ENCODE data around the gene NDUFAF8. TPM values are rescaled to one million over a fixed set of nuclear protein-coding genes. Genes with fewer than 3 reads are reported as not detected.

The NDUFAF8 gene
- total RNA-seq, 2 experiments from 2014 or later: 34.6 to 38.6 TPM

DNA sequence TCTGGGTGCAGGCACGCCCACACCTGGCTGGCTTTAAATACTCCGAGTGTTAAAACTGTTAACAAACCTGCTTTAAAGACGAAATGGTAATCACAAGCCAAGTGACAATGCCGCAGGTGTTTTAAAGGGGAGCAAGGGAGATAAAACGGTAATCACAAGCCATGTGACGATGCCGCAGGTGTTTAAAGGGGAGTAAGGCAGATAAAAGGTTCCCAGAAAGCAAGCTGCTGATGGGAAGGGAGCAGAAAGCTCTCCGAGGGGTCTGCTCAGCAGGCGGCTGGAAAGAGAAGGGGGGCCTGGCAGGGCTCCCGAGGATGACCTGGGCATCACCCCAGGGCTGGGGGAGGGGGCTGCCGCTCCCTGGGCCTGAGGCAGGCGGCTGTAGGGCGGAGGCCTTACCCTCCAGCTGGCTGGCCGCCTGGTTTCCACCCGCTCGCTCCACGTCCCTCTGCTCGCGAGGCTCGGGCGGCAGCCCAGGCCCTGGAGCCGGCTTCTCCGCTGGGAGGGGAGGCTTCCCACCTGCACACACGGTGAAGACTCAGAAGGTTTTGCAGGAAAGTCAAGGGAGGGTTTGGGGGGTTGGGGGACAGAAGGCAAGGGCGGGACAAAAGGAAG lies 12.1 kb downstream of the NDUFAF8 start:
- ChIA-PET CTCF (no interaction called here), POLR2A (interaction anchor here (0.7 kb wide), 1 partner anchor 12 kb away, joined by 3 read pairs; the partner anchor contains the start of gene NDUFAF8)
- H3K27ac ChIP-seq (ENCODE audit: low read depth in 1 of 2, low read length in 2 of 2): no peak overlapping the region
- no peaks in the 10 kb centered on the region for H3K4me1 ChIP-seq (ENCODE audit: insufficient read depth, low read length)
- H3K27me3 ChIP-seq (ENCODE audit: control insufficient read depth in 1 of 2, insufficient read depth in 2 of 2, low read length in 2 of 2): no peaks in the 10 kb centered on the region
- no peak for ATAC-seq (ENCODE audit: poor library complexity)
- no peaks in the 10 kb centered on the region for H3K9me3 ChIP-seq (ENCODE audit: control insufficient read depth in 1 of 2, insufficient read depth in 1 of 2, low read length in 2 of 2)
- intact Hi-C loops (cut with DNase I, micrococcal nuclease): loop anchor here in 1 of 2 experiments (5.0 kb wide), 1 partner anchor 46 kb away; the partner anchor contains the start of gene SLC38A10
- Mint-ChIP-seq H3K4me3 (no peak overlapping the region), H3K27ac (no peak overlapping the region), H3K27me3 (no peaks in the 10 kb centered on the region), H3K4me1 (ENCODE audit: low read depth) (peaks cover 11% of the 10 kb centered on the region), H3K9me3 (no peaks in the 10 kb centered on the region), H3K36me3 (ENCODE audit: low read depth) (peaks cover 23% of the 10 kb centered on the region)
- no peak overlapping the region for H3K4me3 ChIP-seq (ENCODE audit: low read length)
- TF ChIP-seq, protein P1, sequence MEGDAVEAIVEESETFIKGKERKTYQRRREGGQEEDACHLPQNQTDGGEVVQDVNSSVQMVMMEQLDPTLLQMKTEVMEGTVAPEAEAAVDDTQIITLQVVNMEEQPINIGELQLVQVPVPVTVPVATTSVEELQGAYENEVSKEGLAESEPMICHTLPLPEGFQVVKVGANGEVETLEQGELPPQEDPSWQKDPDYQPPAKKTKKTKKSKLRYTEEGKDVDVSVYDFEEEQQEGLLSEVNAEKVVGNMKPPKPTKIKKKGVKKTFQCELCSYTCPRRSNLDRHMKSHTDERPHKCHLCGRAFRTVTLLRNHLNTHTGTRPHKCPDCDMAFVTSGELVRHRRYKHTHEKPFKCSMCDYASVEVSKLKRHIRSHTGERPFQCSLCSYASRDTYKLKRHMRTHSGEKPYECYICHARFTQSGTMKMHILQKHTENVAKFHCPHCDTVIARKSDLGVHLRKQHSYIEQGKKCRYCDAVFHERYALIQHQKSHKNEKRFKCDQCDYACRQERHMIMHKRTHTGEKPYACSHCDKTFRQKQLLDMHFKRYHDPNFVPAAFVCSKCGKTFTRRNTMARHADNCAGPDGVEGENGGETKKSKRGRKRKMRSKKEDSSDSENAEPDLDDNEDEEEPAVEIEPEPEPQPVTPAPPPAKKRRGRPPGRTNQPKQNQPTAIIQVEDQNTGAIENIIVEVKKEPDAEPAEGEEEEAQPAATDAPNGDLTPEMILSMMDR (IDR thresholded peaks at IDR 0.05): no peak
- DNase-seq: no peak
- peaks cover 41% of the 10 kb centered on the region for H3K36me3 ChIP-seq (ENCODE audit: insufficient read depth, low read length)

DNA sequence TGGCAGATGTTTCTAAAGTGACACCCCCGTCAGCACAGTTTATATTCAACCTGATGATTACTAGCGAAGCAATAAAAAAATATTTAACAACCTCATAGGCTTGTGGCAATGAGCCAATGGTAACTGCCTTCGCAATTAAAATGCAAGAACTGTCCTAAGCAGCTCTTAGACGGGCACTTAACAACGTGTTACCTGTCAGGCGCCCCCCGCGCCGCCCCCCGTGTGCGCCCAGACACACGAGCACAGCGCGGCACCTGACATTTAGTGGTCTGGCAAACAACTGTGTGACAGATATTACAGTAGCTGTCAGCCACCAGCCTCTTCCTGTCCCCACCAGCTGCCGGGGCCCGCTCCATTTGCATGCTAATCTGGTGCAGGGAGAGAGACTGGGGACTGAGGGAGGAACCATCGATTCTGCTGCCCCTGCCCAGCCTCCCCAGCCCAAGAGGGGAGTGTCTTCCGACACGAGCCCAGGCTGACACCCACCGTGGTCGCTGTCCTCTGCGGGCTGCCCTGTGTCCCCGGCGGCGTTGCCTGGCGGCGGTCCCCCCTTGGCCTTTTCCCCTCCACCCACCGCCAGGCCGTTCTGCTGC lies 12.7 kb downstream of the NDUFAF8 start:
- TF ChIP-seq, protein P1 (IDR thresholded peaks at IDR 0.05): no peak
- Mint-ChIP-seq H3K9me3 (no peaks in the 10 kb centered on the region), H3K27me3 (no peaks in the 10 kb centered on the region), H3K36me3 (ENCODE audit: low read depth) (peaks cover 23% of the 10 kb centered on the region), H3K27ac (no peak overlapping the region), H3K4me1 (ENCODE audit: low read depth) (peaks cover 11% of the 10 kb centered on the region), H3K4me3 (no peak overlapping the region)
- DNase-seq: peak in 1 of 14 experiments; percentile 21
- no peak overlapping the region for H3K4me3 ChIP-seq (ENCODE audit: low read length)
- H3K27me3 ChIP-seq (ENCODE audit: control insufficient read depth in 1 of 2, insufficient read depth in 2 of 2, low read length in 2 of 2): no peaks in the 10 kb centered on the region
- no peak for ATAC-seq (ENCODE audit: poor library complexity)
- CTCF ChIA-PET: no interaction called here
- H3K36me3 ChIP-seq (ENCODE audit: insufficient read depth, low read length): peaks cover 41% of the 10 kb centered on the region
- H3K27ac ChIP-seq (ENCODE audit: low read depth in 1 of 2, low read length in 2 of 2): no peak overlapping the region
- intact Hi-C loops (cut with DNase I, micrococcal nuclease): loop anchor here (2.0 to 5.0 kb wide), 3 partner anchors 45 to 71 kb away; partner anchors contain the start of gene SLC38A10 (in 1 of the 2)
- H3K4me1 ChIP-seq (ENCODE audit: insufficient read depth, low read length): no peaks in the 10 kb centered on the region
- no peaks in the 10 kb centered on the region for H3K9me3 ChIP-seq (ENCODE audit: control insufficient read depth in 1 of 2, insufficient read depth in 1 of 2, low read length in 2 of 2)
- POLR2A ChIA-PET: no interaction called here

DNA sequence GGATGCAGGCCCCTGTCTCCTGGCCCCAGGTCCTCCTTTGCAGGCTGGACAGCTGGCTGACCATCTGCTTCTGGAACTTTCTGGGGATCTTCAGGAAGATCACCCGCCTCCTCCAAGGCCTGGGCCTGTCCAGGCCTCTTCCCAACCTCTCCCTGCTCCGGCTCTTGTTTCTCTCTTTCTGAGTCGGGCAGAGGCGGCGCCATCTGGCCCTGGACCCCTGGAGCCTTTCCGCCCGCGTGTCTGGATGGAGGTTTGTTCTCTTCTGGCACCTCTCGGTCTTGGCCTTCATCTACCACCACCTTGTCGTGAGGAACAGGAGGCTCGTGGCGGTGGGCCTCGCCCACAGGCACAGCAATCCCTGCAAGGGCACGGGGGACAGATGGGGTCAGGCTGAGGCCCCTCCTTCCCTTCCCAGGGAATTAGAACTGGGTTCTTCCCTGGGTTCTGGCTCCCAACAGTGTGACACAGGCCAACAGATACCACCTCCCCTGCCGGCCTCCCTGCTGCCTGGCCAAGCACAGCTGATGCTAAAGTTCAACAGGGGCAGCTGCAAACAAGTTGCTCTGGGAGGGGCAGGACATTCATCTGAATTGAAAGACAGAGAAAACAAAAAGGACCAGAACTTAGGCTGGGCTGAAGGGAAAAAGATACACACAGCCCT lies 13.3 kb downstream of the NDUFAF8 start:
- Mint-ChIP-seq H3K36me3 (ENCODE audit: low read depth) (peaks cover 23% of the 10 kb centered on the region), H3K4me3 (no peak overlapping the region), H3K27ac (no peak overlapping the region), H3K4me1 (ENCODE audit: low read depth) (peaks cover 11% of the 10 kb centered on the region), H3K27me3 (no peaks in the 10 kb centered on the region), H3K9me3 (no peaks in the 10 kb centered on the region)
- Histone ChIP-seq H3K4me1 (ENCODE audit: insufficient read depth, low read length) (no peaks in the 10 kb centered on the region), H3K27me3 (ENCODE audit: control insufficient read depth in 1 of 2, insufficient read depth in 2 of 2, low read length in 2 of 2) (no peaks in the 10 kb centered on the region), H3K27ac (ENCODE audit: low read depth in 1 of 2, low read length in 2 of 2) (no peak overlapping the region), H3K9me3 (ENCODE audit: control insufficient read depth in 1 of 2, insufficient read depth in 1 of 2, low read length in 2 of 2) (no peaks in the 10 kb centered on the region), H3K4me3 (ENCODE audit: low read length) (no peak overlapping the region), H3K36me3 (ENCODE audit: insufficient read depth, low read length) (peaks cover 42% of the 10 kb centered on the region)
- intact Hi-C loops (cut with DNase I, micrococcal nuclease): loop anchor here (2.0 to 5.0 kb wide), 3 partner anchors 44 to 70 kb away; partner anchors contain the start of gene SLC38A10 (in 1 of the 2)
- TF ChIP-seq, protein P1 (IDR thresholded peaks at IDR 0.05): no peak
- ATAC-seq (ENCODE audit: poor library complexity) (no peak), DNase-seq (no peak)
- POLR2A ChIA-PET: no interaction called here
- CTCF ChIA-PET: interaction anchor here (1.1 to 1.2 kb wide), 2 partner anchors 232 to 348 kb away, joined by 3 to 5 read pairs; no protein-coding TSS in a partner anchor

Measured in CD4-positive, alpha-beta T cell (primary cell).